Endothelial cell of umbilical vein (primary cell): ENCODE data around the gene MYBBP1A. TPM values are rescaled to one million over a fixed set of nuclear protein-coding genes. Genes with fewer than 3 reads are reported as not detected.
A peak's percentile ranks its signal among the peaks of the same experiment; 100 is the strongest.

Experiments
- BruUV-seq: library from RNA; stranded (reverse); fragments of 400-500 nt; replicated peaks from 2 replicates; lab custom pipeline; 2021; lab: Mats Ljungman, UMichigan
- CTCF ChIA-PET: fragments of 300-600, 350-600 bp; sonication (Branson Sonifier 250); formaldehyde crosslinking; loops from one replicate; lab custom pipeline; 2021; ENCODE audit warnings: antibody characterized with exemption, inconsistent platforms; lab: Charles Lee
- POLR2A ChIA-PET: fragments of 300-600, 350-600 bp; sonication (Branson Sonifier 250); formaldehyde crosslinking; loops from one replicate; lab custom pipeline; 2021; ENCODE audit warnings: antibody characterized with exemption, inconsistent platforms; lab: Charles Lee
- DNase-seq: peaks from one replicate; pipeline ENCODE4 v3.0.0-alpha.2; 2011; ENCODE audit warnings: low read depth, low spot score
- FAIRE-seq: peaks from 2 replicates; lab custom pipeline; 2011; peaks lifted over from hg19 to GRCh38; lab: Jason Lieb, UNC
- H2AFZ ChIP-seq: 2 replicates; pipeline ENCODE4 v1.6.0; 2012; ENCODE audit warnings: low read depth, low read length, control low read depth, inconsistent platforms
- H3K27ac ChIP-seq: 2 replicates; pipeline ENCODE4 v1.5.1; 2011; ENCODE audit warnings: low read depth, mild to moderate bottlenecking, control low read depth, low read length, moderate library complexity; ENCODE audit not compliant: insufficient read depth
- H3K27me3 ChIP-seq, 2 experiments: 2 replicates each; pipeline versions ENCODE4 v1.6.0 to v1.6.1; 2011; ENCODE audit warnings: low read length in 2 of 2, mixed read lengths in 1 of 2; ENCODE audit not compliant: control insufficient read depth in 2 of 2, insufficient read depth in 2 of 2
- H3K36me3 ChIP-seq, 2 experiments: 2 replicates in 1 of 2; 3 replicates in 1 of 2; pipeline ENCODE4 v1.5.1; 2011; ENCODE audit warnings: low read length in 2 of 2, mild to moderate bottlenecking in 1 of 2, moderate library complexity in 1 of 2; ENCODE audit not compliant: control insufficient read depth in 2 of 2, insufficient read depth in 2 of 2; ENCODE audit errors: extremely low read depth in 1 of 2
- H3K4me1 ChIP-seq: 3 replicates; pipeline ENCODE4 v1.5.1; 2011; ENCODE audit warnings: mild to moderate bottlenecking, low read length; ENCODE audit not compliant: control insufficient read depth, insufficient read depth; ENCODE audit errors: extremely low read depth
- H3K4me2 ChIP-seq: 2 replicates; pipeline ENCODE4 v1.6.1; 2011; ENCODE audit warnings: low read length, control low read depth, mixed read lengths; ENCODE audit not compliant: insufficient read depth
- H3K4me3 ChIP-seq, 3 experiments: fragments of 200-600 bp in 1 of 3; sonication (generic), shearing (Covaris generic) in 1 of 3; replicated peaks in 1 of 3; 2 replicates each; pipeline ENCODE4 v1.5.1; 2011 to 2016; ENCODE audit warnings: control low read depth in 3 of 3, low read length in 3 of 3, mild to moderate bottlenecking in 2 of 3, inconsistent platforms in 1 of 3, low read depth in 1 of 3, moderate library complexity in 1 of 3; ENCODE audit not compliant: insufficient read depth in 1 of 3
- H3K79me2 ChIP-seq: 2 replicates; pipeline ENCODE4 v1.6.0; 2012; ENCODE audit warnings: low read length, inconsistent platforms; ENCODE audit not compliant: control insufficient read depth, insufficient read depth
- H3K9ac ChIP-seq: replicated peaks from 2 replicates; pipeline ENCODE3; 2011; ENCODE audit warnings: low read length, control low read depth; ENCODE audit not compliant: insufficient read depth; ENCODE audit errors: extremely low read depth
- H3K9me1 ChIP-seq: replicated peaks from 3 replicates; pipeline ENCODE4 v1.6.0; 2011; ENCODE audit warnings: mild to moderate bottlenecking, low read length; ENCODE audit not compliant: control insufficient read depth, insufficient read depth; ENCODE audit errors: extremely low read depth
- H3K9me3 ChIP-seq: replicated peaks from 2 replicates; pipeline ENCODE4 v1.5.1; 2012; ENCODE audit warnings: low read length, inconsistent platforms; ENCODE audit not compliant: control insufficient read depth, insufficient read depth
- H4K20me1 ChIP-seq: replicated peaks from 2 replicates; pipeline ENCODE3; 2011; ENCODE audit warnings: mild to moderate bottlenecking, low read length; ENCODE audit not compliant: control insufficient read depth, insufficient read depth; ENCODE audit errors: extremely low read depth
- CTCF ChIP-seq, 2 donors: IDR thresholded peaks; 1 replicate in 1 of 2; 2 replicates in 1 of 2; pipeline ENCODE4 v1.5.1; 2011; ENCODE audit warnings: low read length in 2 of 2, mild to moderate bottlenecking in 2 of 2, moderate library complexity in 2 of 2, control low read depth in 1 of 2, inconsistent platforms in 1 of 2, low read depth in 1 of 2; ENCODE audit not compliant: insufficient read depth in 1 of 2; ENCODE audit errors: extremely low read depth in 1 of 2
- EZH2 ChIP-seq: IDR thresholded peaks from 2 replicates; pipeline ENCODE4 v1.6.1; 2012; ENCODE audit warnings: borderline replicate concordance, low read depth, mild to moderate bottlenecking, moderate library complexity, low read length, inconsistent platforms; ENCODE audit not compliant: severe bottlenecking
- FOS ChIP-seq: IDR thresholded peaks from 2 replicates; pipeline ENCODE4 v1.6.1; 2011; ENCODE audit warnings: mild to moderate bottlenecking, low read length, moderate library complexity, borderline replicate concordance; ENCODE audit not compliant: insufficient read depth
- GATA2 ChIP-seq: IDR thresholded peaks from 2 replicates; pipeline ENCODE4 v1.7.0; 2011; ENCODE audit warnings: low read depth, mild to moderate bottlenecking, moderate library complexity, mixed read lengths, low read length; ENCODE audit not compliant: insufficient read length, insufficient read depth
- JUN ChIP-seq: IDR thresholded peaks from 2 replicates; pipeline ENCODE4 v1.6.1; 2011; ENCODE audit warnings: borderline replicate concordance, low read depth; ENCODE audit not compliant: insufficient read length, insufficient read depth
- MAX ChIP-seq: IDR thresholded peaks from 2 replicates; pipeline ENCODE4 v1.6.1; 2011; ENCODE audit not compliant: insufficient read depth, insufficient read length
- MYC ChIP-seq: IDR thresholded peaks from one replicate; pipeline ENCODE4 v1.6.1; 2011; ENCODE audit warnings: mild to moderate bottlenecking, low read depth, low read length
- POLR2A ChIP-seq: IDR thresholded peaks from 2 replicates; pipeline ENCODE4 v1.6.1; 2012; ENCODE audit warnings: low read depth, mild to moderate bottlenecking, control low read depth, low read length
- POLR2AphosphoS5 ChIP-seq: IDR thresholded peaks from 2 replicates; pipeline ENCODE4 v1.6.1; 2012; ENCODE audit warnings: low read depth, mild to moderate bottlenecking, control low read depth, low read length, moderate library complexity; ENCODE audit not compliant: insufficient read depth
- dilution Hi-C: fragments of 300-500 bp; cut with MboI; formaldehyde crosslinking; loops from one replicate; pipeline ENCODE4 v1.15.0; 2019; ENCODE audit warnings: low sequenced_read_pairs; ENCODE audit not compliant: extremely low pct_ligation_motif_present
- intact Hi-C: fragments of 100-400 bp; cut with micrococcal nuclease; formaldehyde crosslinking; loops from one replicate; pipeline ENCODE4 v1.10.0; 2022
- polyA plus RNA-seq, 4 experiments: library from polyadenylated mRNA; depleted of rRNA in 3 of 4; stranded (reverse) in 3 of 4; unstranded in 1 of 4; fragments of >200 nt; gene quantifications; 2 replicates each; pipeline versions ENCODE4 v1.2.1 to v1.2.3, GENCODE V29; 2011 to 2012; ENCODE audit warnings: missing spikeins in 1 of 4
- total RNA-seq: library from RNA; stranded (reverse); gene quantifications from 2 replicates; pipeline ENCODE4 v1.2.3, GENCODE V29; 2021

Gene MYBBP1A
- total and polyA plus RNA-seq, 2 donors (not counting 3 experiments of a cell fraction or from before 2014, with no cell fraction given), result 26.8 to 79.2 TPM

GRCh38 chr17:4527566-4528125 lies 27.5 kb downstream of the MYBBP1A start:
- POLR2A ChIA-PET, result no interaction called here
- intact Hi-C loops, result no loop called here

More at GRCh38 chr17:4527566-4528125, 27.5 kb downstream of the MYBBP1A start:
- peaks cover 0 to 14% of the 10 kb centered on the region in 2 experiments for H3K36me3 ChIP-seq
- H3K79me2 ChIP-seq, result no peaks in the 10 kb centered on the region
- CTCF ChIA-PET, result interaction anchor here (0.6 to 1.2 kb wide), 2 partner anchors 12 to 107 kb away, joined by 3 to 4 read pairs; no protein-coding TSS in a partner anchor
- H2AFZ ChIP-seq, result peak overlapping the region; percentile 20
- TF ChIP-seq MYC (no peak), MAX (no peak), JUN (no peak), POLR2AphosphoS5 (no peak), GATA2 (no peak), CTCF (IDR thresholded peaks at IDR 0.05; ENCODE audit: extremely low read depth in 1 of 2, insufficient read depth in 1 of 2, low read depth in 1 of 2, low read length in 2 of 2) (no peak), FOS (no peak), EZH2 (no peak), POLR2A (no peak)
- no peaks in the 10 kb centered on the region for H3K27me3 ChIP-seq
- dilution Hi-C loops, result no loop called here
- no peak overlapping the region for H3K4me2 ChIP-seq
- no peaks in the 10 kb centered on the region for H3K9me3 ChIP-seq
- no peaks in the 10 kb centered on the region for H4K20me1 ChIP-seq
- no peaks in the 10 kb centered on the region for H3K9me1 ChIP-seq
- peaks cover 37% of the 10 kb centered on the region for H3K4me1 ChIP-seq
- no peak overlapping the region for H3K4me3 ChIP-seq
- no peak overlapping the region for H3K9ac ChIP-seq
- DNase-seq (no peak), FAIRE-seq (no peak)
- H3K27ac ChIP-seq, result no peak overlapping the region
- BruUV-seq, result no TSS peak
